Chondrocyte (in vitro differentiated cells): Measurements from ENCODE around the gene SPINK7. TPM values are rescaled to one million over a fixed set of nuclear protein-coding genes. Genes with fewer than 3 reads are reported as not detected.
"Not testable (repeated sequence)": the region's sequence is repeated elsewhere in the genome, so short reads cannot be mapped to it uniquely, and the experiment has no call there.

Source experiments
- DNase-seq: peaks from one replicate; pipeline ENCODE4 v3.0.0; 2021; ENCODE audit warnings: mixed read lengths, low spot score
- H3K27ac Mint-ChIP-seq: one replicate; pipeline ENCODE4 v1.8.0; 2021; ENCODE audit warnings: mild to moderate bottlenecking, moderate library complexity, mixed read lengths; ENCODE audit not compliant: unreplicated experiment
- H3K27me3 Mint-ChIP-seq: 2 replicates; pipeline ENCODE4 v1.8.0; 2021; ENCODE audit warnings: low read depth, mixed read lengths
- H3K36me3 Mint-ChIP-seq: 2 replicates; pipeline ENCODE4 v1.8.0; 2021; ENCODE audit warnings: low read depth, mixed read lengths
- H3K4me1 Mint-ChIP-seq: 2 replicates; pipeline ENCODE4 v1.8.0; 2021; ENCODE audit warnings: low read depth, mild to moderate bottlenecking, mixed read lengths
- H3K4me3 Mint-ChIP-seq: one replicate; pipeline ENCODE4 v1.8.0; 2021; ENCODE audit warnings: mild to moderate bottlenecking, moderate library complexity, mixed read lengths; ENCODE audit not compliant: unreplicated experiment
- H3K9me3 Mint-ChIP-seq: 2 replicates; pipeline ENCODE4 v1.8.0; 2021; ENCODE audit warnings: low read depth, mixed read lengths
- CTCF ChIP-seq: fragments of 200-600 bp; sonication (generic); IDR thresholded peaks from 2 replicates; pipeline ENCODE4 v1.5.0; 2021; ENCODE audit warnings: antibody characterized with exemption, mild to moderate bottlenecking, moderate library complexity
- long read RNA-seq: library from polyadenylated mRNA; stranded (forward); transcript quantifications from one replicate; pipeline ENCODE4 v2.0.0, GENCODE V29; 2021
- total RNA-seq: library from RNA; stranded (reverse); gene quantifications from 3 replicates; pipeline ENCODE4 v1.2.1, GENCODE V29; 2021

The SPINK7 gene
- total RNA-seq: not detected in 3 replicates
- long read RNA-seq: 0 reads

GRCh38 chr5:148312153-148312552, at the start of gene SPINK7:
TSS of gene SPINK7 (plus strand) at chr5:148312423. CDS start at chr5:148312484, 61 bp downstream.
- no peak for DNase-seq
- H3K27me3 Mint-ChIP-seq: peaks cover 20% of the 10 kb centered on the region
- H3K4me1 Mint-ChIP-seq: no peaks in the 10 kb centered on the region
- H3K27ac Mint-ChIP-seq: no peak within 1 kb of the TSS
- no peak within 1 kb of the TSS for H3K4me3 Mint-ChIP-seq
- peaks cover 15% of the 10 kb centered on the region for H3K9me3 Mint-ChIP-seq
- H3K36me3 Mint-ChIP-seq: peaks cover 2% of the 10 kb centered on the region
- TF ChIP-seq CTCF: no peak

GRCh38 chr5:148267962-148268361, 44.3 kb upstream of the SPINK7 start:
- H3K4me1 Mint-ChIP-seq: no peaks in the 10 kb centered on the region
- no peak overlapping the region for H3K27ac Mint-ChIP-seq
- no peak overlapping the region for H3K4me3 Mint-ChIP-seq
- no peak for DNase-seq
- H3K36me3 Mint-ChIP-seq: no peaks in the 10 kb centered on the region
- peaks cover 4% of the 10 kb centered on the region for H3K27me3 Mint-ChIP-seq
- peaks cover 8% of the 10 kb centered on the region for H3K9me3 Mint-ChIP-seq
- TF ChIP-seq CTCF: no peak

GRCh38 chr5:148268566-148268965, 43.7 kb upstream of the SPINK7 start, which contains the start of gene SPINK13:
TSS of gene SPINK13 (plus strand) at chr5:148268794. CDS start at chr5:148270073, 1,279 bp downstream.
- DNase-seq: no peak
- H3K27ac Mint-ChIP-seq: no peak within 1 kb of the TSS

GRCh38 chr5:148275129-148275528, 37.1 kb upstream of the SPINK7 start:
- DNase-seq, H3K4me1 Mint-ChIP-seq, H3K36me3 Mint-ChIP-seq, H3K27me3 Mint-ChIP-seq, H3K27ac Mint-ChIP-seq, H3K4me3 Mint-ChIP-seq: not testable (repeated sequence)
- H3K9me3 Mint-ChIP-seq: peaks cover 24% of the 10 kb centered on the region

More at GRCh38 chr5:148268566-148268965, 43.7 kb upstream of the SPINK7 start, which contains the start of gene SPINK13:
- Mint-ChIP-seq H3K9me3 (peaks cover 8% of the 10 kb centered on the region), H3K4me1 (no peaks in the 10 kb centered on the region), H3K27me3 (peaks cover 4% of the 10 kb centered on the region), H3K36me3 (no peaks in the 10 kb centered on the region), H3K4me3 (no peak within 1 kb of the TSS)
- no peak for TF ChIP-seq CTCF

GRCh38 chr5:148280893-148281292, 31.3 kb upstream of the SPINK7 start:
- H3K27me3 Mint-ChIP-seq: peaks cover 17% of the 10 kb centered on the region
- H3K36me3 Mint-ChIP-seq, H3K27ac Mint-ChIP-seq, H3K4me1 Mint-ChIP-seq, DNase-seq, H3K4me3 Mint-ChIP-seq: not testable (repeated sequence)
- peaks cover 24% of the 10 kb centered on the region for H3K9me3 Mint-ChIP-seq

- Mint-ChIP-seq H3K9me3 (peaks cover 24% of the 10 kb centered on the region), H3K27me3 (peaks cover 20% of the 10 kb centered on the region)
- H3K4me1 Mint-ChIP-seq, H3K36me3 Mint-ChIP-seq, H3K4me3 Mint-ChIP-seq, DNase-seq, H3K27ac Mint-ChIP-seq: not testable (repeated sequence)
Measured at GRCh38 chr5:148281336-148281735, 30.9 kb upstream of the SPINK7 start.
